Astrocyte of the hippocampus (primary cell): Measurements from ENCODE around the gene PTPRN2.
"Not testable (repeated sequence)": the region's sequence is repeated elsewhere in the genome, so short reads cannot be mapped to it uniquely, and the experiment has no call there.

ENCODE experiments used
- DNase-seq: peaks from one replicate; pipeline ENCODE4 v3.0.0; 2011; ENCODE audit warnings: low read depth, low spot score

Gene PTPRN2

GRCh38 chr7:157981778-157982177 lies 605.8 kb downstream of the PTPRN2 start:
- DNase-seq: no peak

- DNase-seq: no peak
Observed at GRCh38 chr7:157980774-157981173, 606.8 kb downstream of the PTPRN2 start.

- DNase-seq: not testable (repeated sequence)
Observed at GRCh38 chr7:157980341-157980731, 607.3 kb downstream of the PTPRN2 start.

GRCh38 chr7:157979636-157980340 lies 607.8 kb downstream of the PTPRN2 start:
- DNase-seq: no peak

GRCh38 chr7:157978766-157979165 lies 608.9 kb downstream of the PTPRN2 start:
- DNase-seq: no peak

- DNase-seq: no peak
Observed at GRCh38 chr7:157977717-157978496, 609.7 kb downstream of the PTPRN2 start.

- DNase-seq: no peak
Observed at GRCh38 chr7:157977306-157977705, 610.3 kb downstream of the PTPRN2 start.

DNA sequence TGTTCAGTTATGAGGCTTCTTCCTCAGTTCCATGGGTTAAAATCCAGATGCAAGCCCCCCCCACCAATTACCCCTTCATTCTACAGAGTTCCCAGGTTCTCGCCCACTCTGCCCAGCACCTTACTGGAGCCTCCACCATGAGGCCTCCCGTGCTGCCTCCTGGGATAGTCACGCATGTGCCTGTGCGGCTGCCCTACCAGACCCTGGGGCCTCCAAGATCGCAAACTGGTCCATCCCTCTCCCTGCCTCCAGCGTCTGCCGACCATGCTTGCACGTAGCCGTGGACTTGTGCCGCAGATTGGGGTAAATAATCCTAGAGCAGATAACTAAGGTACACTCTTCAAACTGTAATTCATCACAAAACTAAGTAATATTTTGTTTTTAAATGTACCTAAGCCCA lies 611.2 kb downstream of the PTPRN2 start:
- no peak for DNase-seq

DNA sequence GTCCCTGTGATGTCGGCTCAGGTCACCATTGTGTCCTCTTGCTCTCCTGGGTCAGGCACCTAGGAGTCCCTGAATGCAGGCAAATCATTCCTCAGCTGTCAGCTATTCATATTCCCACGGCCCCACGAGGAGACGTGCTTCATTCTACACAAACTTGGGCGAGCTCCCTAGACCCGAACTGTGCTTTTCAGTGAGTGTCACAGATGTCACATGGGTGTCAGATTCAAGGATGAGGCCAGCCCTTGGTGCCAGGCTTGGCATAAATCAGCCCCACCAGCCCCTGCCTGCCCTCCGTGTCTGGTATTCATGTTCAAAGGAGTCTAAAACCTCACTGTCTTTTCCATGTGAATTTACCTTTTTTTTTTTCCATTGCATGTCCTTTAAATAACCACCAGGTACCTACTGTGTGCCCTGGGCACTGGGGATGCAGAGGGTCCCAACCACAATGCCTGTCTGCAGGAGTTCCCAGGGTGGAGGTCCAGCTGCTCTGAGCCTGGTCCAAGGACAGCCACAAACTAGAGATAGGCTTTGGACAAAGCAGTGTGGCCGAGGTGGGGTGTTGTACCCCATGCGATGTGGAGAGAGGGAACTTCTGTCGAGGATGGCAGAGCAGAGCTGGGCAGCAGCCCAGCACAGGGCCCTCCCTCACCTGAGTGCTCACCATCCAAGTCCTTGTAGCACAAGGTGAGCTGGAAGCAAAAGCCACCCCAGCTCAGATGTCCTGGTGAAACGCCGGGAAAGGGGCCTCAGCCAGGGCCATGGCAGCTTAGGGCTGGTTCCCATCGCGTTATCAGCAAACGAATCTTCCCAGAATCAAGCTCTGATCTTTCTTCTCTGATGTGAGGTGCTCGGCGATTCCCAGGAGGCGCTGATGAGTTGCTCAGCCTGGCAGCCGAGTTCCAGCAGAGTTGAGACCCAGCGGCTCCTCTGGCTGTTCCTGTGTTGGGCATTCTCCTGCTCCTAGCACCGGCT lies 611.9 kb downstream of the PTPRN2 start:
- no peak for DNase-seq

GRCh38 chr7:157974678-157975230 lies 612.9 kb downstream of the PTPRN2 start:
- DNase-seq: no peak

- DNase-seq: no peak
Observed at GRCh38 chr7:157973971-157974677, 613.5 kb downstream of the PTPRN2 start.

GRCh38 chr7:157972914-157973313 lies 614.7 kb downstream of the PTPRN2 start:
- peak; percentile 13 for DNase-seq

DNA sequence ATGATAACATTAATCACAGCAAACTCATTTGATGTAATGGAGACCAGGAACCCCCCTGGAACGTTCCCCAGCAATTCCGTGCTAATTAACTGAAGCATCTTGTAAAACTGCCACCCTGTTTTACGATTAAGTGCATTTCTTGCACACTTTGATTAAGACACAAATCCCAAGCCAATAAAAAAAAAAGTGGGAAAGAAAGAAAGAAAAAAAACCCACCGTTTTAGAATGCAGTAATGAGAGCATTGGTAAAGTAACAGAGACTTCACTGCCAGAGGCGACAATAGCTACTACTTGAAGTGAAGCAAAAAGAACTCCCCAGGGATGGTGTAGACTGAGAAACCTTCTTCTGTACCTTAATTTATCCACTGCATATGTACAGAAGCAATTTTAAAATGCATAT lies 616.1 kb downstream of the PTPRN2 start:
- no peak for DNase-seq

- DNase-seq: no peak
Observed at GRCh38 chr7:157970744-157971143, 616.9 kb downstream of the PTPRN2 start.

- no peak for DNase-seq
Observed at GRCh38 chr7:157969995-157970394, 617.6 kb downstream of the PTPRN2 start.

DNA sequence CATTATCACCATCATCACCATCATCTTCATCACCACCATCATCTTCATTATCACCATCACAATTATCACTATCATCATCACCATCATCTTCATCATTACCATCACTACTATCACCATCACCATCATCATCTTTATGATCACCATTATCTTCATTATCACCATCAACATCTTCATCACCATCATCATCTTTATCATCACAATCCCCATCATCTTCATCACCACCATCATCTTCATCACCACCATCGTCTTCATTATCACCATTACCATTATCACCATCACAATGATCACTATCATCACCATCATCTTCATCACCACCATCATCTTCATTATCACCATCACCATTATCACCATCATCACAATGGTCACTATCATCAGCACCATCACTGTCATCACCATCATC lies 621.1 kb downstream of the PTPRN2 start:
- no peak for DNase-seq

- DNase-seq: no peak
Observed at GRCh38 chr7:157964521-157964920, 623.1 kb downstream of the PTPRN2 start.

DNA sequence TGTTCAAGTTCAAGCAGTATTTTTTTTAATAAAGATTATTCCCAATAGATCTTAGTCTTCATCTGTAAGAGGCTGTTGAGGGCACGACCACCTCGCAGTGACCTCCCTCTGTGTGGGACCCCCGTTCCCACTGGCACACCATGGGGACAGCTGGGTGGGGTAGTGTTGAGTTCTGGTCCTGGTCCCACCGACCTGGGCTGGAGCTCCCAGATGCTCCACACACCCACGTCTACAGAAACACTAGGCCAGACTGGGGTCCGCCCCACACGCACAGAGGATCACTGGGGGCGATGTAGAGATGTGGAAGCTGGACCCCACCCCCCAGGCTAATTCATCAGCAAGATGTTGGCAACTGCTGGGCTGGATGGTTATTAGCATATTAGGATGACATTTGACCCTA lies 623.6 kb downstream of the PTPRN2 start:
- DNase-seq: no peak

DNA sequence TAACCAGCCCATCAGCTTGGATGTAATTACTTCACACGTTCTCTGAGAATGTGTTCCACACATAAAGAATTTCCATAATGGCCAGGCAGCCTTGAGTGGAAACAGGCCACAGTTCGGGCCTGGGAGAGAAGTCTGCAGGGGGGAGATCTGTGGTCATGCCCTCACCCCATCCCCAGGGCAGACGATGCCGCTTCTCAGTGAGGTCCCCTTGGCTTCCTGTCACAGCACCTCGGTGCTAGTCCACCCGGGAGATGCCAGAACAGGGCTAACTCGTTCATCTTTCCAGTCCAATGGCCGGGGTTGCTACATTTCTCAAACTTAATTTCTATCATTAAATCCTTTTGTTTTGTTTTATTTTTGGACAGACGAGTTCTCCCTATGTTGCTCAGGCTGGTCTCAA lies 624.1 kb downstream of the PTPRN2 start:
- no peak for DNase-seq

DNA sequence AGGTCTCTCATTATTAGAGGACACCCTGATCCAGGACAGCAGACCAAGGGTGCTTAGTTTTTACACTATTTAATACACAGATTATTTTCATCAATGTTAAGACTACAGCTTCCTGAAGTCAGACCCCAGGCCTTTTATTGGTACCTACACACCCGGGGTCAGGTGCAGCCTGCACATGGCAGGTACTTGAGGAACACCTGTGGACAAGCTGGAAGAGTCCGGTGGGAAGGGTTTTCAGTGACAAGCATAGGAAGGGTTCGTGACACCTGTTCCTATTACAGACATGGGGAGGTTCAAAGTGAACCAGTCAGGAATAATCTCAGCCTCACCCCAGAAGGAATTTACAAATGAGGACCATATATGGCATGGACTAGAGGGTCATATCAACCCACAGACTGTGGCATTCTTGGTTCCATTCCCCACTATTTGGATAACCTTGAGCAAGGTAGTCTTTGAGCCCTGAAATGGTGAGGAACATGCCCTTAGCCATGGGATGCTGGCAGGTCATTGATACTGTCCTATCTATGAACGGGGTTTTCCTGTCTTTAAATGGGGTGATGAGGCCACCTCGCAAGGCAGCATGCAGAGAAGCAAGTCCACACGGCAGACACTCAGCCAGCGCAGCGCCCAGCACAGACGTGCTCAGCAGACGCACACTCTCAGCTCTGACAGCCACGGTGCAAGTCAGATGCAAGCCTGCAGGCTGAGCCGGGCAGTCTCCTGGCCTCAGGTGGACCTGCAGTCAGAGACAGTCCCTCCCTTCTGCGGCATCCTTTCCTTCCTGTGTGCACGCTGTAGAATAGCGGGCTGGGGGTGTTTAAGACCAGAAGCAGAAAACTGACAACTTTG lies 624.9 kb downstream of the PTPRN2 start:
- no peak for DNase-seq
